C4-2B (cell line): ENCODE data around the gene IQCK.

Experiments
- H3K27ac ChIP-seq: fragments of 450-650 bp; 2 replicates; pipeline ENCODE4 v1.5.1; 2017
- ZFX ChIP-seq: fragments of 450-650 bp; IDR thresholded peaks from 2 replicates; pipeline ENCODE4 v1.6.1; 2017
- TF ChIP-seq, protein P1 (sequence below): fragments of 450-650 bp; conservative IDR thresholded peaks from 2 replicates; pipeline ENCODE4 v1.5.1; 2017; ENCODE audit warnings: mild to moderate bottlenecking

IQCK gene

DNA sequence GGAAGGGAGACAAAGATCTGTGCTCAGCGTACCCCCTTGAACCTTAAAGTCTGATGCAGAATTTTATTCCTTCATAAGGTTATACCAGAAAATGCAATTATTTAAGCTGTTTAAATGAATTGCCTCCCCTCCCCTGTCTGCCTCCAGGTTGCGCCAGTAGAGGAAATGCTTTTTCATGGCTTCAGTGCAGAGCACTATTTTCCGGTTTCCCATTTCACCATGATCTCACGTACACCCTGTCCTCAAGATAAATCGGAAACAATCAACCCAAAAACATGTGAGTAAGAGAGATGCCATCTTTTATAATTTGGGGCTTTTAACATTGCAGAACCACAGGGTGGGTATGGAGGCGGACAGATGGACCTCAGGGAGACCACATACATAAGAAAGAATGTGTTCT, 15.5 kb downstream of the IQCK start:
- no peak for TF ChIP-seq ZFX
- TF ChIP-seq, protein P1, sequence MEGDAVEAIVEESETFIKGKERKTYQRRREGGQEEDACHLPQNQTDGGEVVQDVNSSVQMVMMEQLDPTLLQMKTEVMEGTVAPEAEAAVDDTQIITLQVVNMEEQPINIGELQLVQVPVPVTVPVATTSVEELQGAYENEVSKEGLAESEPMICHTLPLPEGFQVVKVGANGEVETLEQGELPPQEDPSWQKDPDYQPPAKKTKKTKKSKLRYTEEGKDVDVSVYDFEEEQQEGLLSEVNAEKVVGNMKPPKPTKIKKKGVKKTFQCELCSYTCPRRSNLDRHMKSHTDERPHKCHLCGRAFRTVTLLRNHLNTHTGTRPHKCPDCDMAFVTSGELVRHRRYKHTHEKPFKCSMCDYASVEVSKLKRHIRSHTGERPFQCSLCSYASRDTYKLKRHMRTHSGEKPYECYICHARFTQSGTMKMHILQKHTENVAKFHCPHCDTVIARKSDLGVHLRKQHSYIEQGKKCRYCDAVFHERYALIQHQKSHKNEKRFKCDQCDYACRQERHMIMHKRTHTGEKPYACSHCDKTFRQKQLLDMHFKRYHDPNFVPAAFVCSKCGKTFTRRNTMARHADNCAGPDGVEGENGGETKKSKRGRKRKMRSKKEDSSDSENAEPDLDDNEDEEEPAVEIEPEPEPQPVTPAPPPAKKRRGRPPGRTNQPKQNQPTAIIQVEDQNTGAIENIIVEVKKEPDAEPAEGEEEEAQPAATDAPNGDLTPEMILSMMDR: no peak

DNA sequence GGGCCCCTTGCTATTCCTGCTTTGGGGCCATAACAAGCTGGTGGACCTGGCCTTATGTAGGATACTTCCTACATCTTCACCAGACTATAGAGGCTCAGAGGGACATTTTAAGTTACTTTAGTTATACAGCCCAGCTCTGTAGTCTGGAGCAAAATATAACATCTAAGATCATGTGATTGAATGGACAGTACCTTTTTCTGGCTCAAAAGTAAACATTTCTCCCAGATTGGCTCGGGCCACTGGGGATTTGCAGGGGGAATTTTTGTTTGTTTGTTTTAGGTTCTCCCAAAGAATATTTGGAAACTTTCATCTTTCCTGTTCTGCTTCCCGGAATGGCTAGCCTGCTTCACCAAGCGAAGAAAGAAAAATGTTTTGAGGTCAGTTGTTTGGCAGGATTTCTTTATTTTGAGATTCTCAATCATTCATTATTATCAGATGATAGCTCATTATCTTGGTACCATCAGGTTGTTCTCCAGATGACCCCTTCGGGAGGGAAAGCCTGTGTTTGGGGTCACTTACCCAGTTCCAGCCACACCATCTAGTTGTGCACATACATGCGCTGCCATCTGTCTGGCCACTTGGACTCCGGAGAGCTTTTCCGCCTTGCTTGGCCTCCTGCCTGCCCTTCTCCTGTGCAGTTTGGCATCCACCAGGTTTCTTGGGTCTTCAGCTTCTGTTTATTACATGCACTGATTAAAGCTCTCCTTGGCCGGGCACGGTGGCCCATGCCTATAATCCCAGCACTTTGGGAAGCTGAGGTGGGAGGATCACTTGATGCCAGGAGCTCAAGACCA, 17.2 kb downstream of the IQCK start:
- no peak overlapping the region for H3K27ac ChIP-seq
- TF ChIP-seq, protein P1: no peak
- TF ChIP-seq ZFX: no peak

More for the DNA sequence above, 15.5 kb downstream of the IQCK start:
- no peak overlapping the region for H3K27ac ChIP-seq

DNA sequence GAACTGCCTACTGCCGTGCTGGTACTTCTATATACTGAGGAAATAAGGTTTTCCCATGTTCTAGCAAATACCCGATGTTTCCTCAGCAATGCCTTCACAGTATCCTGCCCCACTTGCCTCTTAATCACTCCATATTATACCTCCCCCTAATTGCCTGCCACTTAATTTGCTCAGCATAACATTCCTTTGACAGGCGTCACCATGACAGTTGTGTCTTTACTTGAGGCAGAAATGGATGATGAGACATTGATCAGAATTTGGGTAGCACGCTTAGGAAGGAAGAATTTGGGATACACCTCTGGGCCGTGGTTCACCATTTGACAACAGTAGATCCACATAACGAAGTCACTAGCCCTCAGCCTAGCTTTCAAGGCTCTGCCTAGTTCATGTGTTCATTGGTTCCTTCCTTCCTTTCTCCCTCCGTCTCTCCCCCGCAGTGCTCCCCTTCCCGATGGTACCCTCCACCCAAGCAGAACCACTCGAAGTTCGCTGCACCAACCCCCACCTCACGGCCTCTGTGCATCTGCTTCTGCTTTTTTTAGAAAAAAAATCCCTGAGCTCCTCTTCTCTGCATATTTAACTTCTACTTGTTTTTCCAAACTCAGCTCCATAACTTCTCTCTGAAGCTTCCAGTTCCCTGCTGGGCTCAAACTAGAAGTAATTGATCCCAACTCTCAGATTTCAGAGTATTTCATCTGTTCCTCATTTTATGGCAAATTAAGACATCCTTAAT, 19.4 kb downstream of the IQCK start:
- no peak overlapping the region for H3K27ac ChIP-seq
- TF ChIP-seq, protein P1: no peak

DNA sequence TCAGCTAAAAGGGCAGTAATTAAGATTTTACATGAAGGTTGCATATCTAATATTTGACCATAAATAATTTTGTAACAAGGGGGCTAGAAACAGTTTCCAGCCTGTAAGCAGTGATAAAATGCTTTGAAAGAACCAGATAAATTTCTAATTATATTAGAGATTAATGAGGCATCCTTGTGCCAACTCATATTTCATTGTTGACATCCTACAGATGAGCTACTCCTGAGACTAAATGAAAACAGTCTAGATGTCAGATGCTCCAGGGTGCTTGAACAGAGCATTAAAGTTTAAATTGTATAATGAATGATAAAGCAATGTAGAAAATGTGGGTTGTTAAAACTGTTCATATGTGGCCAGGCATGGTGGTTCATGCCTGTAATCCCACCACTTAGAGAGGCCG, 23.3 kb downstream of the IQCK start:
- TF ChIP-seq, protein P1: no peak
- TF ChIP-seq ZFX: no peak
- H3K27ac ChIP-seq: no peak overlapping the region

DNA sequence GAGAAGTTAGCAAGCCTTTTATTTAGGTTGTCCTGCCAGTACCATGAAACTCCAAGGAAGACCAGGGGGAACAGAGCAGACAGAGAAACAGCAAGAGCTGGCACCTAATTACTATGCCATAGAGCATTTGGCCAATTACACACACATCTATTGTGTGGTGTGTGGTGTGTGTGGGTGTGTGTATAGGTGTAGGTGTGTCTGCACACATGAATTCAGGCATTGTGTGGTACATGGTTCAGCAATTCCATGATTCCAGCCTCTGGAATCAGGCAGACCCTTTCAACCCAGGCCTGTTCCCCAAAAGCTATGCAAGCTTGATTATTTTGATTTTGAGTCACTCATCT, 25.7 kb downstream of the IQCK start:
- H3K27ac ChIP-seq: no peak overlapping the region
- no peak for TF ChIP-seq ZFX
- TF ChIP-seq, protein P1: no peak

DNA sequence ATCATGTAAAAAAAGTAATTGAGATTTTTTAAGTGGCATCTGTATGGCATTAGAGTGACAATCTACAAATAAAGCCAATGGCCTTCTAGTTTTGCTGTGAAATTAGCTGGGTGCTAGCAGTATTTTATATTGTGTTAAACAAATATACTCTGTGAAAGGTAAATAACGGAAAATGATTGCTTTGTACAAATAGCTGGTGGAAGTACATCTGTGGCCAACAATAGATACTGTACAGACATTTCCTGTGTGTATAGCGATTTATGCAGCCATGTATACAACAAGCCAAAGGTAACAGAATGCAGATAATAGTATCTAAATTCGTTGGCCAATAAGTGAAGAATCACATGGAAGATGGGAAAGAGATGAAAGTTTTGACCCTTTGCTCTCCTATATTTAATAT, 26.6 kb downstream of the IQCK start:
- H3K27ac ChIP-seq: no peak overlapping the region
- TF ChIP-seq ZFX: no peak
- TF ChIP-seq, protein P1: no peak

DNA sequence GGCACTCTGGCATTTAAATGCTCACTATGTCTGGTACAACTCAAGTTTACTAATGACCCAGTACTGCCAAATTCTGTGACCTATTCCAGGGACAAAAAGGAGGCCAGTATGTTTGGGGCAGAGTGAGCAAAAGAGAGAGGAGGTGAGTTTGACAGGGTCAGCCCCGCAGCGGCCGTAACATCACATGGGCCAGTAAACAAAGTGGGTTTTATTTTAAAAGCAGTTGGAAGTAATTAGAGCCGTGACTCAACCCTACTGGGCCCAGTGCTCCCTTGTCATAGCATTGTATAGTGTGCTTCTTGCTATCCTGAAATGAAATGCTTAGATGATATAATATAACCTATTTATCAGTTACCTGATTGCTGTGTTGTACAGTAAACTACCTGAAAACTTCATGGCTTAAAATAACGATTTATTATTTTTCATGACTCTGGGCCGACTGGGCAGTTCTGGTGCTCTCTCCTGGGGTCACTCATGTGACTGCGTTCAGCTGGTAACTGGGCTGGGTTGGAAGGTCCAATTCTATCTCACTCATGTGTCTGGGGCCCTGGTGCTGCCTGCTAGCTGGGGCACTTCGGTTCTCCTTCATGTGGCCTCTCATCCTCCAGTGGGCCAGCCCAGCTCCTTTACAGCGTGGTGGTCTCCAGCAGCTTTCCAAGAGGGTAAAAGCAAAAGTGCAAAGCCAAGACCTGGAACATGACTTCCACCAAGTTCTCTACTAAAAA, 27.4 kb downstream of the IQCK start:
- no peak for TF ChIP-seq ZFX
- TF ChIP-seq, protein P1: no peak
- H3K27ac ChIP-seq: no peak overlapping the region
